RCC 7860 (cell line): Measurements from ENCODE around the gene CCND1.
"Not testable (repeated sequence)": the region's sequence is repeated elsewhere in the genome, so short reads cannot be mapped to it uniquely, and the experiment has no call there.

Experiments
- DNase-seq: peaks from one replicate; pipeline ENCODE4 v3.0.0-alpha.2; 2015; ENCODE audit warnings: low spot score
- FAIRE-seq: peaks from 2 replicates; lab custom pipeline; 2012; peaks lifted over from hg19 to GRCh38; lab: Jason Lieb, UNC

CCND1 gene

DNA sequence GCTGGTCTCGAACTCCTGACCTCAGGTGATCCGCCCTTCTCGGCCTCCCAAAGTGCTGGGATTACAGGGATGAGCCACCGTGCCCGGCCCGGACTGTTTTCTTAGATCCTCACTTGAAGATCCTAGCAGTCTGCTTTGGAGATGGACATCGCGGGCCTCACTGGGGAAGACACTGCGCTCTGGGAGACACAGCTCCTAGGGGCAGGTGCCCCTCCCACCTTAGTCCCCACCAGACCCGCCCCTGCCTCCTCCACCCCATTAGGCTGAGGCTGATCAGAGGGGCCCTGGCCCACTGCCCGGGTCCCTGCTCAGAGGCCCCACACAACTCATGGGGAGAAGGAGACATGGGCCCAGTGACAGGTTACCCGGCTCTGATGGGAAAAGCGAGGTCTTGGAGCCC, 45.5 kb downstream of the CCND1 start:
- no peak for FAIRE-seq

DNA sequence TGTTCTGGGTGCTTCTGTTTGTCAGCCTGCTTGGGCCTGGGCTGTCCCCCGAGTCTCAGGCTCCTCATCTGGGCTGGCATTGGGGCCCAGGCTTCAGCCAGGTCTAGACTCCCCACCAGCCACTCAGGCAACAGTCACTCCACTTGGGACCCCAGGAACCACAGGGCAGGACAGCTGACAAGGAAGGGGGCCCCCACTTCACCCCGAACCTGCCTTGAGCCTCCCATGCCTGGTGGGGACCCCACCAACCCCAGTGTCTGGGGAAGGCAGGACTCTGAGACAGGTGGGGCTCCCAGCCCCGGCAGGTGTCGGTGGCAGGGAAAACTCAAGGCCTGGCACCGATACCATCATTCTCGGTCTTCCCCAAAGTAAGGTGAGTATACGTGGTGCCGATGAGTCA, 45.9 kb downstream of the CCND1 start:
- FAIRE-seq (no peak), DNase-seq (no peak)

More for the DNA sequence above, 45.5 kb downstream of the CCND1 start:
- DNase-seq: no peak

GRCh38 chr11:69687969-69688771, 47.2 kb downstream of the CCND1 start:
- not testable (repeated sequence) for DNase-seq, FAIRE-seq

DNA sequence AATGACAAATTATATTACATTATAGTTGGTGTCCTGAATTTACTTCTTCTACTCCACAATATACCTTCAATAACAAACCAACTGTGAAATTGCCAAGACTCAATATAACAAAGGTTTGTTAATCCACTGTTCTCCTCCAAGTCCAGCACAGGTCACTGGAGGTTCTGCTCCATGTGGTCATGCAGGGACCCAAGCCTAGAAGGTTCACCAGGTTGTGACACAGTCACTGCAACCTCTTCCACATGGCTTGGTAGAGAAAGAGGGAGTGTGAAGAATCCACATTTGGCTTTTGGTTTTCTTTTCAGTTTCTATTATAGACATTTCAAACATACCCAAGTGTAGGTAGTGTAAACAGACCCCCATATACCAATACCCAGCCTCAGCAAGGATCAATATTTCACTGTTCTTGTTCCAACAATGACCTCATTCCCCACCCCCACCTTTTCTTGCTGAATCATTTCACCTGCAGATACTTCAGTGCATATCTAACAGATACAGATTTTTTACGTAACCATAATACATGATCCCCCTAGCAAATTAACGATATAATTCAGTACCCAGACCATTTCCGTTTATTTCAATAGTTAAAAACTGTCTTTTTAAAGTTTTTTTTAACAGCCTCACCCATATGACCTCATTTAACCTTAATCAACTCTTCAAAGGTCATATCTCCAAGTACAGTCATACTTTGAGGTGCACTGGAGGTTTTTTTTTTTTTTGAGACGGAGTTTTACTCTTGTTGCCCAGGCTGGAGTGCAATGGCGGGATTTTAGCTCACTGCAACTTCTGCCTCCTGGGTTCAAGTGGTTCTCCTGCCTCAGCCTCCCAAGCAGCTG, 48.7 kb downstream of the CCND1 start:
- FAIRE-seq (no peak), DNase-seq (no peak)

GRCh38 chr11:69691463-69691862, 50.5 kb downstream of the CCND1 start:
- FAIRE-seq (no peak), DNase-seq (no peak)

DNA sequence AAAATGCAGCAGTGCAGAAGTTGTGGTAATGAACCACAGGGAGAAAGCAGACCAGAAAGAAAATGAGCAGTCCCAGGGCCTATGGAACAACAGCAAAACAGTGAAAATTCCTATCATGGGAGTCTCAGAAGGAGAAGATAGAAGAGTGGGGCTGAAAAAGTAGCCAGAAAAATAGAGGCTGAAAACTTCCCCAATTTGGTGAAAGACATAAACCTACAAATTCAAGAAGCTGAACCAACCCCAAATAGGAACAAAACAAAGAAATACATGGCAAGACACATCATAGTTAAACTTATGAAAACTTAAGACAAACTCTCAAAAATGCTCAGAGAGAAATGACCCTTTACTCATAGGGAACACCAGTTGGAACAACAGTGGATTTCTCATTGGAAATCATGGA, 51.5 kb downstream of the CCND1 start:
- FAIRE-seq (no peak), DNase-seq (no peak)

GRCh38 chr11:69694781-69695180, 53.8 kb downstream of the CCND1 start:
- no peak for DNase-seq
- no peak for FAIRE-seq

DNA sequence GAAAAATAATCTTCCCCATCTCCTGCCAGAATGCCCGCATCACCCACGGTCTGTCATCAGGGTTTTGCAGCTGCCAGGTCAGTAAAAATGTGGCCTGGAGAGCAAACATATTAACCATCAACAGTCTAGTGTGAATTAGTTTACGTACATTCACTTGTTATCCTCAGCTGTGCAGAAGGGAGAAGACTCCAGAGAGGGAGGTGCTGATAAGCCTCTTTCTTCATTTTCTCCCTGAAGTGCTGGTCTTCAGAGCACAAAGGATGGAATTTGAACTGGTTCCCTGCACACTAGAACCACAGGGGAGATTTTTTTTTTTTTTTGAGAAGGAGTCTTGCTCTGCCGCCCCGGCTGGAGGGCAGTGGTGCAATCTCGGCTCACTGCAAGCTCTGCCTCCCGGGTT, 54.6 kb downstream of the CCND1 start:
- FAIRE-seq: no peak
- no peak for DNase-seq

DNA sequence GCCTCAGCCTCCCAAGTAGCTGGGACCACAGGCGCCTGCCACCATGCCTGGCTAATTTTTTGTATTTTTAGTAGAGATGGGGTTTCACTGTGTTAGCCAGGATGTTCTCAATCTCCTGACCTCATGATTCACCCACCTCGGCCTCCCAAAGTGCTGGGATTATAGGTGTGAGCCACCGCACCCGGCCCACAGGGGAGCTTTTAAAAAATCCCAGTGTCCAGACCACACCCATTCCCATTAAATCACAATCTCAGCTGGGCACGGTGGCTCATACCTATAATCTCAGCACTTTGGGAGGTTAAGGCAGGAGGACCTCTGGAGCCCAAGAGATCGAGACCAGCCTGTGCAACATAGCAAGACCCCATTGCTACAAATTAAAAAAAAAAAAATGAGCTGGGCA, 55.0 kb downstream of the CCND1 start:
- not testable (repeated sequence) for DNase-seq, FAIRE-seq

DNA sequence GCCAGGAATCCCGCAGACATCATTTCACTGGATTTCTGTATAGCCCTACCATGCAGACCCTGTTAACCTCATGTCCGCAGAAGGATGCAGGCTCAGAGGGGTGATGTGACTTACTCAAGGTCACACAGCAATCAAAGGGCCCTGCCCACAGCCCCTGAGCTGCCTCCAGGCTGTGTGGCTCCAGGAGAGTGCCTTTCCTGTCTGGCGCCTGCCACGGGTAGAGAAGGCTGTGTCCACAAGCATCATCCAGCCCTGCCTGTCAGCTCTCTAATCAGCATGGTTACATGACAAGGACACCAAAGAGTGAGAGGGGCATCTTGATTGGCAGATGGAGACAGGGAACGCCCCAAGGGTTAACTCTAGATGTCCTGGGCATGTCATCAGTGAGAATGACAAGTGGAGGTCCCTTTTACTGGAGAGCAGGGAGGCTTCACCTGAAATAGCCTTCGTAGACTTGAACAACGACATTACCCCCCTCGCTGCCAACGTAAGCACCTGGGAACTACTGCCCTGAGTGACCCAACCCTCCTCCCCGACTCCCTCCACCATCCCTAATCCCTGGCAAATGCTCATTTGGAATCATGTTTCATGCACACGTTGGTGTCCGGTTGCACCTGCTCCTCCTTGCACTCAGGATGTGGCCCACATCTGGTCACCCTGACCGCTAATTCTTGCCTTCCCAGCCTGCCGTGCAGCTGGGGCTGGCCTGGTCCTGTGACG, 56.0 kb downstream of the CCND1 start:
- DNase-seq (no peak), FAIRE-seq (no peak)

- FAIRE-seq (no peak), DNase-seq (no peak)
Measured at GRCh38 chr11:69697469-69697843, 56.5 kb downstream of the CCND1 start.

DNA sequence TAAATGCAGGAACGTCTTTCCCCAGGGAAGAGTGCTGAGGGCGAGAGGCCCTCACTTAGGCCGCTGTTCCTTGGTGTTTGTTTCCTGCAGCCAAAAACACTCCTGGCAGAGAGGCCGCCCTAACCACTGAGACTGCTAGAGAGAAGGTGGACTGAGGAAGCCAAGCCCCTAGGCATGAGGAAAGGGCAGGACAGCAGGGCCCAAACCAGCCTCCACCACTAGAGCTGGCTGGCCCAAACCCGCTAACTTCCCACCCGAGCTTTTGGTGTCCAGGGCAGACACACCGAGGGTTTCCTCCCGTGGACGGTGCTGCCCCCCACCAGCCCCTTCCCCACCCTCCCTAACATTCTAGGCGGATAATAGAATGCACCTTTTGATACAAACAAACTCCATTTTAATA, 56.9 kb downstream of the CCND1 start:
- DNase-seq (no peak), FAIRE-seq (no peak)

GRCh38 chr11:69698362-69698761, 57.4 kb downstream of the CCND1 start:
- no peak for DNase-seq

GRCh38 chr11:69699213-69699612, 58.3 kb downstream of the CCND1 start:
- DNase-seq (no peak), FAIRE-seq (no peak)

More at GRCh38 chr11:69698362-69698761, 57.4 kb downstream of the CCND1 start:
- FAIRE-seq: no peak

DNA sequence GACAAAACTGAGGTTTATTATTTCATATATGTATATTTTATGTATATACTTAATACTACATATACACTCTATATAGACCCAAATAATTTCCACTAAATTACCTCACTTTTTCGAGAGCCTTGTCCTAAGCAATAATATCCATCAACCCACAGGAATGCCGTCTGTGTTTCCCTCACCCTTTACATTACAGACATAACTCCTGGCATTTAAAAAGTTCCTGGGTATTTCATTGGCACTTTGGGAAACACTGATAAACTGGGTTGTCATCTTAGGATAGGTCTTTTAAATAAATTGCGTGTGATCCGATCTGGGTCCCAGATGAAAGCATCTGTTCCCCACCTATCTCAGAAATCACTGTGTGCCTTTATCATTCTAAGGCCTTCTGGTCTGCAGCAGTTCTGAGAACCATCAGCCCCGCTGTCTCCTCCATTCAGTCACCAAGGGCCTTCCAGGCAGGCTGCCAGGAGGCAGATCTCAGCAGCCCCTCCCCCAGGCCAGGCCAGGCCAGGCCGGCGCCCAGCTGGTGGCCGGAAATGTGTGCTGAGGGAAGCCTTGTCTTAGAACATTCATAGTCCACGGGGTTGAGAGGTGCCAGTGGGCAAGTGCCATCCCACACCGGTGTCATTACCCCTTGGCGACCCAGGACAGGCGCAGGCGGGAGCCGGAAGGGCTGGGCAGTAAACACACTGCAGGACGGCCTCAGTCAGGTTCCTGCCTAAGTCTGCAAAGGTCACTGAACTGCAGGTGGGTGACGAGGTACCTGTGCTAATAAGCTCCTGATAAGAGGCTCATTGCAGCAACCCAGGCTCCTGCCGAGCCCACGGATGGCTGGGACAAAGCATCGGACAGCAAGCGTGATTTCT, 59.6 kb downstream of the CCND1 start:
- FAIRE-seq: peak; percentile 44
- peak; percentile 58 for DNase-seq

GRCh38 chr11:69702239-69702691, 61.3 kb downstream of the CCND1 start:
- FAIRE-seq (no peak), DNase-seq (no peak)

DNA sequence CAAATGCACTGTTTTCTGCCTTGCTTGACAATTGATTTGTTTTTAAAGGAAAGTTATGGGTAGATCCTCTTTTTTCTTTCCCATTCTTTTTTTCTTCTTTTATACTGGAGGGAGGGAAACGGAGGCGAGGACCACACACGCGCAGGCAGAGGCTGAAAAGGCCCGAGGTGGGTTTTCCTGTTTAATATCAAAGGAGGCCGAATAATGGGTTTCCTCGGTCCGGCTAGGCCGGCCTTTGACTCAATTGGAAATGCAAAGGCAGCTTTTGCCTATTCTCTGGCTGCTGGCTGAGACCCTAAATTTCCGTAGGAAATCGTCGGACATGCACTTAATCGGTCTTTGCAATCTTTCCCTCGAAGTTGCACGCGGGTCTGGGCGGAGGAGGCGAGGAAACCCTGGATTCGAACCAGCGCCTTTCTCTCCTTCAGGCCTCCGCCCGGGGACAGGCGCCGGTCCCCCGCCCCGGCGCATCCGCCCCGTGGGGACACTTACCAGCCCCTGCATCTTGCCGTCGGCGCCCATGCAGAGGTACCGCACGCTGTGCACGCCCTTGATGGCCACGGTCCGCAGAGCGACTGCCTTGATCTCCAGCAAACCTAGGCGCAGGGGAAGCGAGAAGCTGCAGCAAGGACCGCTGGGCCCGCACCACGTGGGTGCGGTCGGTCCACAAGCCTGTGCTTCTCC, 62.0 kb downstream of the CCND1 start:
- no peak for DNase-seq
- no peak for FAIRE-seq

- DNase-seq (no peak), FAIRE-seq (no peak)
Measured at GRCh38 chr11:69703453-69703767, 62.5 kb downstream of the CCND1 start.
